ENCODE measurements around the gene IFFO2. TPM values are rescaled to one million over a fixed set of nuclear protein-coding genes. Genes with fewer than 3 reads are reported as not detected.

The IFFO2 gene
- total and polyA plus RNA-seq, 2 of the 13 experiments (the other 11 are each of a cell fraction or from before 2014, with no cell fraction given), result 7.3 to 16.7 TPM

DNA sequence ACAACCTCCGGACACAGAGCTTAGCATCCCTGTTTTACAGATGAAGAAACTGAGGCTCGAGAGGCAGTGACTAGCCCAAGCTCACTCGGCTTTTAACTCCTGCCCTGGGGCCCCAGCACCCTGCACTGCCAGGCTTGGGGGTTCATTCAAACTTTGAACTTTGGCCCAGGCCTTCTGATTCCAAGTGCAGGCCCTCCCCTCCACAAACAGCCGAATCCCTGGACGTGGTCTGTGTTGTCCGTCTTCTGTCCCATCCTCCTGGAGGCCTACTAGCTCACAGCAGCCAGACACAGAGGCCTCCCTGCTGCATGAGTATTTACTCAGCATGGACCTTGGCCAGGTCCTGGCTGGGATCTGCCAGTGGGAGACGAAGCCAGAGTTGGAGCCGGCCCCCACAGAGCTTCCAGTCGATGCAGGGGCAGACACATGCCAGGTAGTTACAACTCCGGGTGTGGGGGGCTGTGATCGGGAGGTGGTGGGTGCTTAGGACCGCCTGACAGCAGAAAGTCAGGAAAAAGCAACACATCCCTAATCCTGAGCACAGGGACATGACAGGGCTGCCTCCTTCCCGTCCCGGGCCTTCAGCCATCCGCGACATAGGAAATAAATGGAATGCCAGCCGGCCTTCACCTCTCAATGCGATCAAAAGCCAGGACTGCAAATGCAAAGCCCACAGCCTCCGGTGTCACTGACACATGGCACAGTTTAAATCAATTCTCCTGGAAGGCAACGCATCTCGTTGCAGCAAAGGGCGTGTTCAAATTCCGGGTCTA is 7.4 kb downstream of the IFFO2 start (continued):
- TF ChIP-seq ZNF142 (CRISPR knock-in tag; IDR thresholded peaks at IDR 0.05), result peak; percentile 89
- TF ChIP-seq ZFP37 (CRISPR knock-in tag; IDR thresholded peaks at IDR 0.05; ENCODE audit: borderline replicate concordance), result peak; percentile 95; the same call in 1 of the 2 replicates
- TF ChIP-seq ZSCAN20 (CRISPR knock-in tag; IDR thresholded peaks at IDR 0.05; ENCODE audit: borderline replicate concordance), result peak; percentile 78
- peak; percentile 61; the same call in 1 of the 2 replicates for TF ChIP-seq GFI1 (CRISPR knock-in tag; IDR thresholded peaks at IDR 0.05; ENCODE audit: borderline replicate concordance)
- TF ChIP-seq ARHGAP35 (CRISPR knock-in tag; IDR thresholded peaks at IDR 0.05; ENCODE audit: borderline replicate concordance), result no peak; the same call in 1 of the 2 replicates
- TF ChIP-seq, protein P1, sequence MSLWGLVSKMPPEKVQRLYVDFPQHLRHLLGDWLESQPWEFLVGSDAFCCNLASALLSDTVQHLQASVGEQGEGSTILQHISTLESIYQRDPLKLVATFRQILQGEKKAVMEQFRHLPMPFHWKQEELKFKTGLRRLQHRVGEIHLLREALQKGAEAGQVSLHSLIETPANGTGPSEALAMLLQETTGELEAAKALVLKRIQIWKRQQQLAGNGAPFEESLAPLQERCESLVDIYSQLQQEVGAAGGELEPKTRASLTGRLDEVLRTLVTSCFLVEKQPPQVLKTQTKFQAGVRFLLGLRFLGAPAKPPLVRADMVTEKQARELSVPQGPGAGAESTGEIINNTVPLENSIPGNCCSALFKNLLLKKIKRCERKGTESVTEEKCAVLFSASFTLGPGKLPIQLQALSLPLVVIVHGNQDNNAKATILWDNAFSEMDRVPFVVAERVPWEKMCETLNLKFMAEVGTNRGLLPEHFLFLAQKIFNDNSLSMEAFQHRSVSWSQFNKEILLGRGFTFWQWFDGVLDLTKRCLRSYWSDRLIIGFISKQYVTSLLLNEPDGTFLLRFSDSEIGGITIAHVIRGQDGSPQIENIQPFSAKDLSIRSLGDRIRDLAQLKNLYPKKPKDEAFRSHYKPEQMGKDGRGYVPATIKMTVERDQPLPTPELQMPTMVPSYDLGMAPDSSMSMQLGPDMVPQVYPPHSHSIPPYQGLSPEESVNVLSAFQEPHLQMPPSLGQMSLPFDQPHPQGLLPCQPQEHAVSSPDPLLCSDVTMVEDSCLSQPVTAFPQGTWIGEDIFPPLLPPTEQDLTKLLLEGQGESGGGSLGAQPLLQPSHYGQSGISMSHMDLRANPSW (CRISPR knock-in tag; IDR thresholded peaks at IDR 0.05; ENCODE audit: borderline replicate concordance), result peak; percentile 84; the same call in 1 of the 2 replicates
- peak; percentile 90; the same call in 1 of the 2 replicates for TF ChIP-seq ZMAT3 (CRISPR knock-in tag; conservative IDR thresholded peaks at IDR 0.05)
- TF ChIP-seq, protein P2, sequence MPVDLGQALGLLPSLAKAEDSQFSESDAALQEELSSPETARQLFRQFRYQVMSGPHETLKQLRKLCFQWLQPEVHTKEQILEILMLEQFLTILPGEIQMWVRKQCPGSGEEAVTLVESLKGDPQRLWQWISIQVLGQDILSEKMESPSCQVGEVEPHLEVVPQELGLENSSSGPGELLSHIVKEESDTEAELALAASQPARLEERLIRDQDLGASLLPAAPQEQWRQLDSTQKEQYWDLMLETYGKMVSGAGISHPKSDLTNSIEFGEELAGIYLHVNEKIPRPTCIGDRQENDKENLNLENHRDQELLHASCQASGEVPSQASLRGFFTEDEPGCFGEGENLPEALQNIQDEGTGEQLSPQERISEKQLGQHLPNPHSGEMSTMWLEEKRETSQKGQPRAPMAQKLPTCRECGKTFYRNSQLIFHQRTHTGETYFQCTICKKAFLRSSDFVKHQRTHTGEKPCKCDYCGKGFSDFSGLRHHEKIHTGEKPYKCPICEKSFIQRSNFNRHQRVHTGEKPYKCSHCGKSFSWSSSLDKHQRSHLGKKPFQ (CRISPR knock-in tag; IDR thresholded peaks at IDR 0.05; ENCODE audit: insufficient replicate concordance), result peak; percentile 32
- TF ChIP-seq, protein P3, sequence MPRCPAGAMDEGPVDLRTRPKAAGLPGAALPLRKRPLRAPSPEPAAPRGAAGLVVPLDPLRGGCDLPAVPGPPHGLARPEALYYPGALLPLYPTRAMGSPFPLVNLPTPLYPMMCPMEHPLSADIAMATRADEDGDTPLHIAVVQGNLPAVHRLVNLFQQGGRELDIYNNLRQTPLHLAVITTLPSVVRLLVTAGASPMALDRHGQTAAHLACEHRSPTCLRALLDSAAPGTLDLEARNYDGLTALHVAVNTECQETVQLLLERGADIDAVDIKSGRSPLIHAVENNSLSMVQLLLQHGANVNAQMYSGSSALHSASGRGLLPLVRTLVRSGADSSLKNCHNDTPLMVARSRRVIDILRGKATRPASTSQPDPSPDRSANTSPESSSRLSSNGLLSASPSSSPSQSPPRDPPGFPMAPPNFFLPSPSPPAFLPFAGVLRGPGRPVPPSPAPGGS (CRISPR knock-in tag; IDR thresholded peaks at IDR 0.05), result no peak
- TF ChIP-seq KDM5B (CRISPR knock-in tag; IDR thresholded peaks at IDR 0.05; ENCODE audit: borderline replicate concordance), result peak; percentile 94
- peak; percentile 31; the same call in 1 of the 2 replicates for TF ChIP-seq ZNF333 (CRISPR knock-in tag; IDR thresholded peaks at IDR 0.05; ENCODE audit: borderline replicate concordance)
- peak; percentile 82 for TF ChIP-seq HNRNPL (IDR thresholded peaks at IDR 0.05; ENCODE audit: low read depth, low read length)
- peak; percentile 88 for TF ChIP-seq RCOR2 (CRISPR knock-in tag; IDR thresholded peaks at IDR 0.05)
- no peak for TF ChIP-seq TAF15 (IDR thresholded peaks at IDR 0.05; ENCODE audit: low read depth, low read length, poor library complexity, severe bottlenecking)
- TF ChIP-seq BRD4 (CRISPR knock-in tag; IDR thresholded peaks at IDR 0.05), result peak; percentile 82
- peak; percentile 71; the same call in 1 of the 2 replicates for TF ChIP-seq ZBTB3 (CRISPR knock-in tag; IDR thresholded peaks at IDR 0.05; ENCODE audit: borderline replicate concordance, low read depth)
